ENCODE results near the gene CAVIN3. TPM values are rescaled to one million over a fixed set of nuclear protein-coding genes. Genes with fewer than 3 reads are reported as not detected.

CAVIN3 gene
- total RNA-seq, 1 donor from 2014 or later = 30.7 TPM

DNA sequence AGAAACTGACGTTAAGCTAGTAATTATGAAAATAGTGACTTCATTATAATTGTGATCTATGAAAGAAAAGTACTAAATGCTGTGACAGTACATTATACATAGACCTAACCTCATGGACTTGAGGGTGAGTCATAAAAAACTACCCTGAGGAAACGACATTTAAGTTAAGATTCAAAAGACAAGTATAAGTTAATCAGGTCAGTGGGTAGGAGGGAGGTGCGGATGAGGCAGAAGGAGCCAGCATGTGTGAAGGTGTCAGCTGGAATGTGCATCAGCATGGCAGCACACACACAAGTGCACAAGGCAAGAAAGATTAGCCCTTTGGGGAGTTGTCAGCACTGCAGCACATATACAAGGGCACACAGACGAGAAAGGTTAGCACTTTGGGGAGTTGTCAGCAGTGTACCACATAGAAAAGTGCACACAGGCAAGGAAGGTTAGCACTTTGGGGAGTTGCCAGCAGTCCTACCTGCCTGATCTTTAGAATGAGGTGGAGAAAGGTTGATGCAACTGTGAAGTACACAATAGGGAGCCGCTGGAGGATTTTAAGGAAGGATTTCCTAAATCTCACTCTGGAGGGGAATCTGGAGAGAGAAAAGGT is 31.6 kb upstream of the CAVIN3 start:
- H3K27ac Mint-ChIP-seq (ENCODE audit: unreplicated experiment) = no peak overlapping the region

DNA sequence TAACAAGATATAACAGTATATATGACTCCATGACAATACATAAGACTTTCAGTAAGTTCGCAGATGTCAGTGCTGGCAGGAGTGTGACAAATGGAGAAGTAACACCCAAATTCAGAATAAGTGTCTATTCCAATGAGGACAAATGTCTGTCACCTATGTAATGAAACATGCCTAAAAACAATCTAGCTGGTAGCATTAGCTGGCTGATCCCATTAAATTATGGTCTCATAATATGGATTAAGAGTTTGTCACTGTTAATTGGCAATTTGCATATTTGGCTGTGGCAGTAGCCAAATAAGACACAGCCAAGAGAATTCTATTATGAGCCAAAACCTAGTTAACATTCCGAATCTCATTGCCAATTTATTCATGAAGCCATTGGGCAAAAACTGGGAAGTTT is 30.2 kb upstream of the CAVIN3 start:
- H3K9me3 Mint-ChIP-seq (ENCODE audit: unreplicated experiment) = no peaks in the 10 kb centered on the region
- peaks cover 17% of the 10 kb centered on the region for H3K4me1 Mint-ChIP-seq (ENCODE audit: unreplicated experiment)
- no peak overlapping the region for H3K27ac Mint-ChIP-seq (ENCODE audit: unreplicated experiment)
- TF ChIP-seq CTCF (IDR thresholded peaks at IDR 0.05) = no peak
- no peak overlapping the region for H3K4me3 Mint-ChIP-seq (ENCODE audit: unreplicated experiment)
- no peak for DNase-seq (ENCODE audit: extremely low spot score, unreplicated experiment)
- peaks cover 13% of the 10 kb centered on the region for H3K27me3 Mint-ChIP-seq (ENCODE audit: unreplicated experiment)
- H3K36me3 Mint-ChIP-seq (ENCODE audit: unreplicated experiment) = no peaks in the 10 kb centered on the region

More for the DNA sequence above, 31.6 kb upstream of the CAVIN3 start:
- DNase-seq (ENCODE audit: extremely low spot score, unreplicated experiment) = no peak
- no peak overlapping the region for H3K4me3 Mint-ChIP-seq (ENCODE audit: unreplicated experiment)
- H3K4me1 Mint-ChIP-seq (ENCODE audit: unreplicated experiment) = peaks cover 25% of the 10 kb centered on the region
- peaks cover 13% of the 10 kb centered on the region for H3K27me3 Mint-ChIP-seq (ENCODE audit: unreplicated experiment)
- TF ChIP-seq CTCF (IDR thresholded peaks at IDR 0.05) = no peak
- H3K36me3 Mint-ChIP-seq (ENCODE audit: unreplicated experiment) = no peaks in the 10 kb centered on the region
- H3K9me3 Mint-ChIP-seq (ENCODE audit: unreplicated experiment) = no peaks in the 10 kb centered on the region

GRCh38 chr11:6350043-6350442 is 29.7 kb upstream of the CAVIN3 start:
- Mint-ChIP-seq H3K4me3 (ENCODE audit: unreplicated experiment) (no peak overlapping the region), H3K36me3 (ENCODE audit: unreplicated experiment) (no peaks in the 10 kb centered on the region), H3K4me1 (ENCODE audit: unreplicated experiment) (peaks cover 15% of the 10 kb centered on the region), H3K9me3 (ENCODE audit: unreplicated experiment) (no peaks in the 10 kb centered on the region), H3K27me3 (ENCODE audit: unreplicated experiment) (peaks cover 16% of the 10 kb centered on the region), H3K27ac (ENCODE audit: unreplicated experiment) (no peak overlapping the region)
- no peak for DNase-seq (ENCODE audit: extremely low spot score, unreplicated experiment)
- TF ChIP-seq CTCF (IDR thresholded peaks at IDR 0.05) = no peak

DNA sequence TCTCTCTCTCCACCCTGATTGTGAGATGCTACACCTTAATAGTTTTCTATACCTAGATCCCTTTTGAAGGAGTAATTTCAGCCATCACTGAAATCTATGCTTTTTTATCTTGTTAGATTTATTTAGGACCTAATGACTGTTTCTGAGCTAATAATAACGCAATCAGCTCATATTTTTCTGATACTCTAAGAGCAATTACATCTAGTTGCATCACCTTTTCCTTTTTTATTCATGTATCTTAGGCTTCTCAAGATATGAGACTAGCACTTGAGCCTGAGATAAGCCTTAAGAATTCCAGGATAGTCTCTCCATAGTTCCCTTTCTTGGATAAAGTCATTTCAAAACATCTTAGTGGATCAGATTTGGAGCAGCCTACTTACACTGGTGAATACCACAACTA is 25.1 kb upstream of the CAVIN3 start:
- Mint-ChIP-seq H3K4me1 (ENCODE audit: unreplicated experiment) (no peaks in the 10 kb centered on the region), H3K27ac (ENCODE audit: unreplicated experiment) (no peak overlapping the region), H3K9me3 (ENCODE audit: unreplicated experiment) (no peaks in the 10 kb centered on the region), H3K27me3 (ENCODE audit: unreplicated experiment) (peaks cover 17% of the 10 kb centered on the region), H3K4me3 (ENCODE audit: unreplicated experiment) (no peak overlapping the region), H3K36me3 (ENCODE audit: unreplicated experiment) (no peaks in the 10 kb centered on the region)
- TF ChIP-seq CTCF (IDR thresholded peaks at IDR 0.05) = no peak
- no peak for DNase-seq (ENCODE audit: extremely low spot score, unreplicated experiment)

- no peak for TF ChIP-seq CTCF (IDR thresholded peaks at IDR 0.05)
- no peaks in the 10 kb centered on the region for H3K36me3 Mint-ChIP-seq (ENCODE audit: unreplicated experiment)
- peaks cover 18% of the 10 kb centered on the region for H3K27me3 Mint-ChIP-seq (ENCODE audit: unreplicated experiment)
- no peaks in the 10 kb centered on the region for H3K9me3 Mint-ChIP-seq (ENCODE audit: unreplicated experiment)
- no peak overlapping the region for H3K27ac Mint-ChIP-seq (ENCODE audit: unreplicated experiment)
- peaks cover 8% of the 10 kb centered on the region for H3K4me1 Mint-ChIP-seq (ENCODE audit: unreplicated experiment)
- DNase-seq (ENCODE audit: extremely low spot score, unreplicated experiment) = no peak
- no peak overlapping the region for H3K4me3 Mint-ChIP-seq (ENCODE audit: unreplicated experiment)
Observed at GRCh38 chr11:6336293-6336692, 16.0 kb upstream of the CAVIN3 start.

All from osteocyte (in vitro differentiated cells).